Fibroblast of skin of right quadriceps (primary cell): ENCODE results near the gene IGF2BP3.
"Not testable (repeated sequence)": the region's sequence is repeated elsewhere in the genome, so short reads cannot be mapped to it uniquely, and the experiment has no call there.

Experiments
- DNase-seq: peaks from one replicate; pipeline ENCODE4 v3.0.0-alpha.2; 2013

IGF2BP3 gene

GRCh38 chr7:23419160-23419559 is 51.1 kb downstream of the IGF2BP3 start:
- no peak for DNase-seq

- peak; percentile 42 for DNase-seq
Observed at GRCh38 chr7:23418046-23418445, 52.2 kb downstream of the IGF2BP3 start.

GRCh38 chr7:23415198-23415597 is 55.1 kb downstream of the IGF2BP3 start:
- DNase-seq: no peak

- DNase-seq: no peak
Observed at GRCh38 chr7:23410446-23411183, 59.7 kb downstream of the IGF2BP3 start.

- DNase-seq: not testable (repeated sequence)
Observed at GRCh38 chr7:23406564-23406963, 63.7 kb downstream of the IGF2BP3 start.

- DNase-seq: no peak
Observed at GRCh38 chr7:23405240-23405618, 65.1 kb downstream of the IGF2BP3 start.

GRCh38 chr7:23404546-23405239 is 65.6 kb downstream of the IGF2BP3 start:
- DNase-seq: no peak

- DNase-seq: no peak
Observed at GRCh38 chr7:23403970-23404369, 66.3 kb downstream of the IGF2BP3 start.

- DNase-seq: not testable (repeated sequence)
Observed at GRCh38 chr7:23398090-23398489, 72.2 kb downstream of the IGF2BP3 start.

- DNase-seq: no peak
Observed at GRCh38 chr7:23397241-23397640, 73.0 kb downstream of the IGF2BP3 start.

- peak; percentile 77 for DNase-seq
Observed at GRCh38 chr7:23396222-23397015, 73.9 kb downstream of the IGF2BP3 start.

GRCh38 chr7:23394488-23395171 is 75.7 kb downstream of the IGF2BP3 start:
- DNase-seq: no peak

- no peak for DNase-seq
Observed at GRCh38 chr7:23393636-23394035, 76.7 kb downstream of the IGF2BP3 start.

GRCh38 chr7:23389701-23390100 is 80.6 kb downstream of the IGF2BP3 start:
- DNase-seq: no peak

- DNase-seq: no peak
Observed at GRCh38 chr7:23387583-23387982, 82.7 kb downstream of the IGF2BP3 start.

- DNase-seq: no peak
Observed at GRCh38 chr7:23385140-23385539, 85.2 kb downstream of the IGF2BP3 start.

- DNase-seq: peak; percentile 76
Observed at GRCh38 chr7:23383225-23383624, 87.1 kb downstream of the IGF2BP3 start.

GRCh38 chr7:23380961-23381360 is 89.3 kb downstream of the IGF2BP3 start:
- no peak for DNase-seq

- DNase-seq: no peak
Observed at GRCh38 chr7:23380556-23380955, 89.7 kb downstream of the IGF2BP3 start.

GRCh38 chr7:23378996-23379395 is 91.3 kb downstream of the IGF2BP3 start:
- DNase-seq: no peak

GRCh38 chr7:23377134-23377533 is 93.2 kb downstream of the IGF2BP3 start:
- no peak for DNase-seq

- DNase-seq: peak; percentile 33
Observed at GRCh38 chr7:23373151-23374004, 96.9 kb downstream of the IGF2BP3 start.
